Jurkat, Clone E6-1 (cell line): ENCODE results near the gene ANKUB1. TPM values are rescaled to one million over a fixed set of nuclear protein-coding genes. Genes with fewer than 3 reads are reported as not detected.
"Not testable (repeated sequence)": the region's sequence is repeated elsewhere in the genome, so short reads cannot be mapped to it uniquely, and the experiment has no call there.

Experiments used
- DNase-seq: peaks from one replicate; pipeline ENCODE4 v3.0.0-alpha.2; 2011; ENCODE audit warnings: low read depth, low spot score
- H3K4me3 ChIP-seq: 2 replicates; pipeline ENCODE4 v1.5.1; 2011; ENCODE audit warnings: mild to moderate bottlenecking, low read length, control low read depth, moderate library complexity
- polyA plus RNA-seq: library from polyadenylated mRNA; unstranded; fragments of >200 nt; gene quantifications from one replicate; pipeline ENCODE4 v1.2.1, GENCODE V29; 2012; ENCODE audit warnings: missing spikeins; ENCODE audit not compliant: insufficient read length, insufficient read depth

Gene ANKUB1
- polyA plus RNA-seq, result not detected

- no peak within 1 kb of the TSS for H3K4me3 ChIP-seq
- no peak for DNase-seq
Observed at GRCh38 chr3:149792452-149793270, at the start of gene ANKUB1. TSS of gene ANKUB1 (minus strand) at chr3:149792554. CDS start at chr3:149792366, 188 bp downstream.

GRCh38 chr3:149839896-149840295 lies 47.5 kb upstream of the ANKUB1 start:
- H3K4me3 ChIP-seq, result no peak overlapping the region
- no peak for DNase-seq

GRCh38 chr3:149839469-149839868 lies 47.1 kb upstream of the ANKUB1 start:
- DNase-seq, H3K4me3 ChIP-seq: not testable (repeated sequence)

GRCh38 chr3:149838491-149838890 lies 46.1 kb upstream of the ANKUB1 start:
- DNase-seq, H3K4me3 ChIP-seq: not testable (repeated sequence)

GRCh38 chr3:149833241-149833640 lies 40.9 kb upstream of the ANKUB1 start:
- no peak for DNase-seq
- H3K4me3 ChIP-seq, result no peak overlapping the region

- H3K4me3 ChIP-seq, result no peak overlapping the region
- DNase-seq, result no peak
Observed at GRCh38 chr3:149832086-149832485, 39.7 kb upstream of the ANKUB1 start.

- no peak for DNase-seq
Observed at GRCh38 chr3:149831321-149831720, 39.0 kb upstream of the ANKUB1 start.

GRCh38 chr3:149830902-149831301 lies 38.5 kb upstream of the ANKUB1 start:
- H3K4me3 ChIP-seq, result no peak overlapping the region
- DNase-seq, result no peak

More at GRCh38 chr3:149831321-149831720, 39.0 kb upstream of the ANKUB1 start:
- H3K4me3 ChIP-seq, result no peak overlapping the region

GRCh38 chr3:149829631-149830030 lies 37.3 kb upstream of the ANKUB1 start:
- DNase-seq, H3K4me3 ChIP-seq: not testable (repeated sequence)

GRCh38 chr3:149828390-149828789 lies 36.0 kb upstream of the ANKUB1 start:
- no peak overlapping the region for H3K4me3 ChIP-seq
- no peak for DNase-seq

GRCh38 chr3:149826636-149827035 lies 34.3 kb upstream of the ANKUB1 start:
- no peak overlapping the region for H3K4me3 ChIP-seq
- no peak for DNase-seq

- no peak for DNase-seq
- H3K4me3 ChIP-seq, result no peak overlapping the region
Observed at GRCh38 chr3:149820183-149820582, 27.8 kb upstream of the ANKUB1 start.

GRCh38 chr3:149819432-149819831 lies 27.1 kb upstream of the ANKUB1 start:
- no peak overlapping the region for H3K4me3 ChIP-seq
- DNase-seq, result no peak

GRCh38 chr3:149816986-149817385 lies 24.6 kb upstream of the ANKUB1 start:
- H3K4me3 ChIP-seq, result no peak overlapping the region
- DNase-seq, result no peak

GRCh38 chr3:149816311-149816710 lies 24.0 kb upstream of the ANKUB1 start:
- no peak for DNase-seq
- no peak overlapping the region for H3K4me3 ChIP-seq

GRCh38 chr3:149815728-149816127 lies 23.4 kb upstream of the ANKUB1 start:
- no peak overlapping the region for H3K4me3 ChIP-seq
- DNase-seq, result no peak

- no peak overlapping the region for H3K4me3 ChIP-seq
- DNase-seq, result no peak
Observed at GRCh38 chr3:149815321-149815720, 23.0 kb upstream of the ANKUB1 start.

- DNase-seq, result no peak
- H3K4me3 ChIP-seq, result peak overlapping the region; percentile 66
Observed at GRCh38 chr3:149813367-149814281, 21.3 kb upstream of the ANKUB1 start.

GRCh38 chr3:149812606-149813366 lies 20.4 kb upstream of the ANKUB1 start, which contains the start of gene RNF13:
TSS of gene RNF13 (plus strand) at chr3:149813215. CDS start at chr3:149846027, 32,812 bp downstream.
- peak; percentile 91 for DNase-seq
- H3K4me3 ChIP-seq, result peak within 1 kb of the TSS; percentile 66
